Stimulated activated naive CD8-positive, alpha-beta T cell treated with anti-CD3 and anti-CD28 coated beads, Interleukin-15, amount 100 ng/mL, for 72 hours (primary cell): ENCODE measurements around the gene GABPB1.

Experiments
- ATAC-seq: fragments of 150-1000 bp; cut with Tn5 transposase; 2 replicates; pipeline ENCODE4 v1.10.0; 2021; ENCODE audit warnings: mild to moderate bottlenecking, moderate library complexity
- DNase-seq, 2 donors: peaks; one replicate each; pipeline ENCODE4 v3.0.0; 2021 to 2022
- H3K27ac Mint-ChIP-seq, 2 donors: one replicate each; pipeline ENCODE4 v1.8.0; 2022; ENCODE audit warnings: mild to moderate bottlenecking in 2 of 2, mixed read lengths in 2 of 2, moderate library complexity in 2 of 2
- H3K27me3 Mint-ChIP-seq: one replicate; pipeline ENCODE4 v1.8.0; 2022; ENCODE audit warnings: mixed read lengths
- H3K4me1 Mint-ChIP-seq: one replicate; pipeline ENCODE4 v1.8.0; 2022; ENCODE audit warnings: mild to moderate bottlenecking, mixed read lengths
- H3K4me3 Mint-ChIP-seq, 2 donors: one replicate each; pipeline ENCODE4 v1.8.0; 2022; ENCODE audit warnings: mild to moderate bottlenecking in 2 of 2, mixed read lengths in 2 of 2, moderate library complexity in 1 of 2
- H3K9me3 Mint-ChIP-seq, 2 donors: one replicate each; pipeline ENCODE4 v1.8.0; 2022; ENCODE audit warnings: mixed read lengths in 2 of 2

GABPB1 gene

DNA sequence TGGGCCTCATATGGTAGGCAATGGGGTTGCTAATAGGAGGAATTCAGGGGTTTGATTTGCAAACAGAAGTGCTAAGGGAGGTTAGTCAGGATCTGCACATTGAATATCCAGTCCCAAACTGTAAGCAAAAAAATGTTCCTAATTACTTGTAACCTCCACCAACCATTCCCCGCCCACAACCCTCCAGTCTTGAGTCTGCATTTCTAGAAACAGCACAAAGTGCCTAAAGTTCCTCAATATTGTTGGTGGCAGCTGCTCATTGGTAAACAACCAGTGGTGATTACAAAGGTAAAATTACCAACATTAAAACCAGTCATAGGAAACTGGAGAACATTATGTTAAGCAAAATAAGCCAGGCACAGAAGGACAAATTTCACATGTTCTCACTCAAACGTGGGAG lies 108.4 kb downstream of the GABPB1 start:
- no peaks in the 10 kb centered on the region for H3K9me3 Mint-ChIP-seq
- DNase-seq (no peak), ATAC-seq (no peak)
- peak overlapping the region in 1 of 2 donors; percentile 24 for H3K4me3 Mint-ChIP-seq
- H3K27ac Mint-ChIP-seq = peak overlapping the region in 1 of 2 donors; percentile 64
- H3K4me1 Mint-ChIP-seq = peaks cover 54% of the 10 kb centered on the region
- peaks cover 4% of the 10 kb centered on the region for H3K27me3 Mint-ChIP-seq

GRCh38 chr15:50244959-50245624 lies 109.9 kb downstream of the GABPB1 start:
- ATAC-seq (no peak), DNase-seq (no peak)
- no peaks in the 10 kb centered on the region for H3K9me3 Mint-ChIP-seq
- H3K4me1 Mint-ChIP-seq = peaks cover 52% of the 10 kb centered on the region
- H3K4me3 Mint-ChIP-seq = no peak overlapping the region
- H3K27me3 Mint-ChIP-seq = no peaks in the 10 kb centered on the region
- no peak overlapping the region for H3K27ac Mint-ChIP-seq

DNA sequence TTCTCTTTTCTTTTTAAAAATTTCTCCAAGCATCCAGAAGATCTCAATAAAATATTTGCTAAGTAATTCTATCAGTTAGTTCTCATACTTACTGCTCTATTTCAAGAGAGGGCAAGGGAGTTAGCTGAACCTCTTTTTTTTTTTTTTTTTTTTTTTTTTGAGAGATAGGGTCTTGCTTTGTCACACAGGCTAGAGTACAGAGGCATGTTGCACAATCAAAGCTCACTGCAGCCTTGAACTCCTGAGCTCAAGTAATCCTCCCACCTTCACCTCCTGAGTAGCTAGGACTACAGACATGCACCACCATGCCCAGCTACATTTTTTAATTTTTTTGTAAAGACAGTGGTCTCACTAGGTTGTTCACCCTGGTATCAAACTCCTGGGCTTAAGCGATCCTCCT lies 110.8 kb downstream of the GABPB1 start:
- ATAC-seq = no peak
- no peak overlapping the region for H3K27ac Mint-ChIP-seq
- no peaks in the 10 kb centered on the region for H3K9me3 Mint-ChIP-seq

DNA sequence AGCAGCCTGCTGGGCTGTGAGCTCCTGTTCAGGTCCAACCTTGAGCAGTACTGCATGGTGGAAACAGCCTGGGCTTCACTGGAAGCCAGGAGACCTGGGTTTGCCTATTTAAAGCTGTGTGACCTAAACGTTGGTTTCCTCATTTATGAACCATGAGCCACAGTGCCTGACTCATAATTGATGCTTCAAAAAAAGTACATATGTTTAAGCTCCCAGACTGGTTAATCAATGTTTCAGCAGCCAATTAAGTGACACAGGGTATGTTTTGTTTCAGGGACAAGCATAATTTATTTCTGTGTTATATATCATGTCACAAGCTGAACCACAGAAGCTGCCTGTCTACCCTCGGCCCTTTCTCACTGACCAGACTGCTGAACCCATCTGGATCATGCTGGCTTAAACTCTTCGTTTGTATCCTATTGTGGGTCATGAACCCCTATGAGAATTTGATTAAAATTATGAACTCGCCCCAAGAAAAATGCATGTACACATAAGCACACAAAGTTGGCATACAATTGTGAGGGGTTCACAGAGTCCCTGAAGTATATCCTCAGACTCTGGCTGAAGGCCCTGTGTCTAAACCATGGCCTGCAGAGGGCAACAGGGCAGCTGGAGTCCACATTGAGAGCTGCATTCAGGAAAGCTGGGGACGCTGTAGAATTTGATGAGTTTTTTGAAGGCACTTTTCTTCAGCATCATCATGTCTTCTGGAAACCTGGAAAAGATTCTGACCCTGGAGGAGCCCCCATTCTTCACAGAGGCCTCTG lies 113.1 kb downstream of the GABPB1 start:
- H3K27ac Mint-ChIP-seq = no peak overlapping the region
- H3K4me3 Mint-ChIP-seq = no peak overlapping the region
- DNase-seq = no peak

More for the DNA sequence above, 110.8 kb downstream of the GABPB1 start:
- Mint-ChIP-seq H3K4me1 (peaks cover 43% of the 10 kb centered on the region), H3K4me3 (no peak overlapping the region), H3K27me3 (no peaks in the 10 kb centered on the region)
- DNase-seq = no peak

DNA sequence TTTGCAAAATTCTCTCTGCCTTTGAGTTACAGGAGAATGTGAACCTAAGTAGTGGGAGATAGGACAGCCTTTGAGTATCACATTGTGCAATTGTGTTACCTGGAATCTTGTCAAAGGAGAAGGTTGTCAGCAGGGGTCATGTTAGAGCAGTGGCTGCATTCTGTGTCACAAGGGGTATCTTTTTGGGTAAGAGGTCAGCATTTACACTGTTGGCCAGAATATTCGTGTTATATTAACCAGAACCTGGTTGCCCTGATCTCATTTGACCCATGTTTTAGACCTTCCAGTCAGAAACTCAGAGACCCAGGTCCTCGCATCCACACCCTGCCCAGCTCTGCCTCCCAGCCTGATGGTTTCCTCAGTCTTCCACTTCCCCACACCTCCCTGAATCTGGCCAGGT lies 116.7 kb downstream of the GABPB1 start:
- Mint-ChIP-seq H3K27me3 (no peaks in the 10 kb centered on the region), H3K27ac (peak overlapping the region in 1 of 2 donors; percentile 13), H3K9me3 (no peaks in the 10 kb centered on the region), H3K4me1 (peaks cover 13% of the 10 kb centered on the region), H3K4me3 (no peak overlapping the region)
- no peak for ATAC-seq
- no peak for DNase-seq

More for the DNA sequence above, 113.1 kb downstream of the GABPB1 start:
- no peaks in the 10 kb centered on the region for H3K9me3 Mint-ChIP-seq
- no peaks in the 10 kb centered on the region for H3K27me3 Mint-ChIP-seq
- peaks cover 22% of the 10 kb centered on the region for H3K4me1 Mint-ChIP-seq
- peak; percentile 66 for ATAC-seq

- Mint-ChIP-seq H3K27me3 (no peaks in the 10 kb centered on the region), H3K27ac (no peak overlapping the region), H3K4me3 (no peak overlapping the region), H3K9me3 (no peaks in the 10 kb centered on the region), H3K4me1 (peaks cover 6% of the 10 kb centered on the region)
- DNase-seq (no peak), ATAC-seq (no peak)
Observed at GRCh38 chr15:50236433-50236832, 118.6 kb downstream of the GABPB1 start.

- no peak for ATAC-seq
- H3K4me3 Mint-ChIP-seq = no peak overlapping the region
- DNase-seq = no peak
Observed at GRCh38 chr15:50235794-50236193, 119.2 kb downstream of the GABPB1 start.

GRCh38 chr15:50234764-50235163 lies 120.2 kb downstream of the GABPB1 start:
- no peaks in the 10 kb centered on the region for H3K9me3 Mint-ChIP-seq
- no peak overlapping the region for H3K4me3 Mint-ChIP-seq
- no peaks in the 10 kb centered on the region for H3K27me3 Mint-ChIP-seq
- H3K27ac Mint-ChIP-seq = no peak overlapping the region
- H3K4me1 Mint-ChIP-seq = no peaks in the 10 kb centered on the region
- no peak for DNase-seq
- no peak for ATAC-seq

More at GRCh38 chr15:50235794-50236193, 119.2 kb downstream of the GABPB1 start:
- no peaks in the 10 kb centered on the region for H3K4me1 Mint-ChIP-seq
- no peaks in the 10 kb centered on the region for H3K9me3 Mint-ChIP-seq
- H3K27ac Mint-ChIP-seq = no peak overlapping the region
- no peaks in the 10 kb centered on the region for H3K27me3 Mint-ChIP-seq

GRCh38 chr15:50233192-50233736 lies 121.7 kb downstream of the GABPB1 start:
- no peak overlapping the region for H3K4me3 Mint-ChIP-seq
- no peaks in the 10 kb centered on the region for H3K27me3 Mint-ChIP-seq

DNA sequence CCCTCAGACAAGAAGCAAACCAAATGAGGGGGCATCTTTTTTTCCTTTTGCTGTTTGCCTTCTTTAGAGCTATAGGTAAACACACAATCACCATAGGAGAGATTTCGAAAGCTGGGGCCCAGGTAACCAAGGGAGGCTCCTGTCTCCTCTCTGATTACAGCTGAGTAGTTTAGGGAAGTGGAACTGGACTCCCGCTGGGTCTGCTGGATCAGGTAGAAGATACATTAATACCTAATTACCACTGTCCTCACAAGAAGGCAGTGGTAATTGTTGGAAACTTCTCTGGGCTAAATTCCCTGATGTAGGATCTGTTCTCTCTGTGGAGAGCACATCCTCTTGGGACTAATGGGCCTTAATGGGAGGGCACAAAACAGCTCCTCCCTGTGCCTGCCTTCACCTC lies 122.2 kb downstream of the GABPB1 start:
- ATAC-seq (no peak), DNase-seq (no peak)
- Mint-ChIP-seq H3K4me1 (no peaks in the 10 kb centered on the region), H3K9me3 (no peaks in the 10 kb centered on the region), H3K27ac (no peak overlapping the region), H3K4me3 (no peak overlapping the region), H3K27me3 (no peaks in the 10 kb centered on the region)

More at GRCh38 chr15:50233192-50233736, 121.7 kb downstream of the GABPB1 start:
- ATAC-seq = no peak
- DNase-seq = no peak
- H3K27ac Mint-ChIP-seq = no peak overlapping the region
- no peaks in the 10 kb centered on the region for H3K4me1 Mint-ChIP-seq
- no peaks in the 10 kb centered on the region for H3K9me3 Mint-ChIP-seq

GRCh38 chr15:50231761-50232160 lies 123.2 kb downstream of the GABPB1 start:
- H3K27ac Mint-ChIP-seq = no peak overlapping the region
- no peaks in the 10 kb centered on the region for H3K4me1 Mint-ChIP-seq
- no peak for ATAC-seq
- H3K9me3 Mint-ChIP-seq = no peaks in the 10 kb centered on the region
- no peaks in the 10 kb centered on the region for H3K27me3 Mint-ChIP-seq
- no peak for DNase-seq
- no peak overlapping the region for H3K4me3 Mint-ChIP-seq

- H3K27ac Mint-ChIP-seq = no peak overlapping the region
- DNase-seq (no peak), ATAC-seq (no peak)
- no peak overlapping the region for H3K4me3 Mint-ChIP-seq
- no peaks in the 10 kb centered on the region for H3K27me3 Mint-ChIP-seq
- H3K9me3 Mint-ChIP-seq = no peaks in the 10 kb centered on the region
- no peaks in the 10 kb centered on the region for H3K4me1 Mint-ChIP-seq
Observed at GRCh38 chr15:50229336-50229735, 125.7 kb downstream of the GABPB1 start.

DNA sequence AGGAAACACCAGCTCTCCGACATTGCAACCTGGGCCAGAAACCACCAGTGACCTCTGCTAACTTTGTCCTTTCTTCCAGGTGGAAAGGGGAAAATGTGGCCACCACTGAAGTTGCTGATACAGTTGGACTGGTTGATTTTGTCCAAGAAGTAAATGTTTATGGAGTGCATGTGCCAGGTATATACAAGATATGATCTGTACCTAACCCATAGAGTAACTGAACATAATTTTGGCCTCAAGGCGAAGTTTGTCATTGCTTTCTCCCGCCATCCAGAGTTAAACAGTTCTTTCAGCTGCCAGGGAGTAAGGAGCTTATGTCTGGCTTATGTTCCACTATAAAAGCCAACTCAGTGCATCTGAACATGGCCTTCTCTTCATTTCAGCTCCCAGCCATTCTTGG lies 126.1 kb downstream of the GABPB1 start:
- no peak for ATAC-seq
- Mint-ChIP-seq H3K4me1 (no peaks in the 10 kb centered on the region), H3K4me3 (no peak overlapping the region), H3K27me3 (no peaks in the 10 kb centered on the region), H3K9me3 (no peaks in the 10 kb centered on the region), H3K27ac (no peak overlapping the region)
- DNase-seq = no peak

GRCh38 chr15:50227076-50227475 lies 127.9 kb downstream of the GABPB1 start:
- no peaks in the 10 kb centered on the region for H3K9me3 Mint-ChIP-seq
- no peak overlapping the region for H3K4me3 Mint-ChIP-seq
- H3K27me3 Mint-ChIP-seq = no peaks in the 10 kb centered on the region
- ATAC-seq (no peak), DNase-seq (no peak)
- no peak overlapping the region for H3K27ac Mint-ChIP-seq
- H3K4me1 Mint-ChIP-seq = no peaks in the 10 kb centered on the region

GRCh38 chr15:50225938-50226337 lies 129.1 kb downstream of the GABPB1 start:
- DNase-seq (no peak), ATAC-seq (no peak)
- no peaks in the 10 kb centered on the region for H3K27me3 Mint-ChIP-seq
- no peaks in the 10 kb centered on the region for H3K9me3 Mint-ChIP-seq
- H3K4me1 Mint-ChIP-seq = no peaks in the 10 kb centered on the region
- H3K27ac Mint-ChIP-seq = no peak overlapping the region
- no peak overlapping the region for H3K4me3 Mint-ChIP-seq
